HUDEP-2 (cell line): ENCODE measurements around the gene C6orf120.

Experiments used
- DNase-seq, 76 experiments: peaks; one replicate each; lab custom pipeline; 2025; ENCODE audit not compliant: unreplicated experiment in 76 of 76; lab: John Stamatoyannopoulos, UW

The C6orf120 gene

DNA sequence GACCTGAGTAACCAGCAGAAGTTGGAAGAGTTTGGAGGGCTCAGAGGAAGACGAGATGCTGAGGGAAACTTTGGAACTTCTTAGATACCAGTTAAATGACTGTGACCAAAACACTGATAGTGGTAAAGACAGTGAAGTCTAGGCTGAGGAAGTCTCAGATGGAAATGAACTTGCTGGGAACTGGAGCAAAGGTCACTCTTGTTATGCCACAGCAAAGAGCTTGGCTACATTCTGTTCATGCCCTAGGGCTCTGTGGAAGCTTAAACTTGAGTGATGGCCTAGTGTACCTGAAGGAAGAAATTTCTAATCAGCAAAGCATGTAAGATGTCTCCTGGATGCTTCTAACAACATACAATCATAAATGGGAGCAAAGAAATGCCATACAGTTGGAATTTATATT, 24.8 kb upstream of the C6orf120 start:
- no peak for DNase-seq

DNA sequence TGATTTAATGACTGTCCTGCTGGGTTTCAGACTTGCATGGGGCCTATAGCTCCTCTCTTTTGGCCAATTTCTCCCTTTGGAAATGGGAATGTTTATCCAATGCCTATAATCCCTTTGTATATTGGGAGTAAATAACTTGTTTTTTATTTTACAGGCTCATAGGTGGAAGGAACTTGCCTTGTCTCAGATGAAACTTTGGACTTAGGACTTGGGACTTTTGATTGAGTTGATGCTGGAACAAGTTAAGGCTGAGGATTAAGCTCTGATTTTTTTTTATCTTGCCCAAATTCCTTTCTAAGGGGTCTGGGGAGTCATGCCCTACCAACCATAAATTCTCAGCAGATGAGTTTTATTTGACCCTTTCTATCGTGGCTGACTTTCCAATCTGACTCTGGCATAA, 23.6 kb upstream of the C6orf120 start:
- no peak for DNase-seq

DNA sequence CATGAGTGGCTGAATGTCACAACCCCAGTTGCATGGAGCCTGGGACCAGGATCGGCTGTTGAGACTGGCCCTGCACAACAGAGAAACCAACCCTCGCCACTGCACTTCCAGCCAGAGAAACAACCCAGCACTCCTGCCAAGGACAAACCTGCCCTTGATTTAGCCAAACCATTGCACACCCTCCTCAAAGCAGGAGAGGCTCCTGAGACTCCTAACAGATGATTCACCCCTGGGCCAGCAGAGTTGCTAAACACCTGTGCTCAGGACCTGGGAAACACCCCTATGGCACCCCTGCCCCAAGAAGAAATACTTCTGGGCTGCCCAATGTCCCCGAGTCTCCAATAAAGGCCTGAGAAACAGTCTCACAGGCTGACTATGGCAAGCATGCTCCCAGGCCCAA, 17.9 kb upstream of the C6orf120 start:
- no peak for DNase-seq

DNA sequence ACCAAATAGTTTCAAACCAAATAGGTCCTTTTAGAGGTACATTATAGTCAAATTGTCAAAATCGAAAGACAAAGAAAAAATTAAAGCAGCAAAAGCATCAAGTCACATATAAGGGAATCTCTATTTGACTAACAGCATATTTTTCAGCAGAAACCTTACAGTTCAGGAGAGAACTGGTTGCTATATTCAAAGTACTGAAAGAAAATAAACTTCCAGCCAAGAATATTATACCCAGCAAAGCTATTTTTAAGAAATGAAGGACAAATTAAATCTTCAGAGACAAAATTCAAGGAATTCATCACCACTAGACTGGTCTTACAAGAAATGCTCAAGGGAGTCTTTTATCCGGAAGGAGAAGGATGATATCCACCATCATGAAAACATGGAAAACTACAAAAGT, 16.1 kb upstream of the C6orf120 start:
- no peak for DNase-seq

DNA sequence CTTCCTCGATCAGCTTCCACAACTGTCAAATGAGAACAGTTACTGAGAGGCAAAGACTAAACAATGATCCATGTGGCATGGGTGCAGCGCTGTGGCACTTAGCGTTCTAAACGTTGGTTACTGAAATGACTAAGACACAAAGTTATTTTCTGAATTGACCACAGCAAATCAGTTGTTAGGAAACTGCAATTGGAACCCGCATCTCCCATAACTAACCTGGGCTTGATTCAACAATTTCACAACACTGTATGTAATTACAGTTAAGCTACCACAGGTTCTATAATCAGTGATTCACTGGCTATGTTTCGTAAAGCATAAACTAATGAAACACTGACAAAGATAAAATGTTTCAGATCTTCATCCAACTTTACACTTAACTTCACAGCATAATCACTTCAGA, 12.6 kb upstream of the C6orf120 start:
- DNase-seq = no peak

DNA sequence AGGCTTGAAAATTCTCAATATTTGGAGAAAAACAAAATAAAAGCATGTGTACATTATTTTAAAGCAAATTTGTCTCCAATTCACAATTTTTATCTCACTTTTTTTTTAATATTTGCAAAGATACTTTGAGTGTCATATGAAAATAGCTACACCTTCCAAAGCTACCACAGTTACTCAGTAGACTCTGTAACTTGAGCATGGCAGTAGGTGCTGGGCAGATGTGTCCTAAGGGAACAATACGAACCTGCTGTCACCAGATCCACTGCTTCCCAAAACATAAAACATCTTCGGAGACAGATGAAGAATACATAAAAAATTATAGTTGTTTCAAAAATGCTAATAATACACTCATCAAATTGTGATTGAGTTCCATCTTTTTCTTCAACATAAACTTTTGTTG, 10.7 kb upstream of the C6orf120 start:
- no peak for DNase-seq

DNA sequence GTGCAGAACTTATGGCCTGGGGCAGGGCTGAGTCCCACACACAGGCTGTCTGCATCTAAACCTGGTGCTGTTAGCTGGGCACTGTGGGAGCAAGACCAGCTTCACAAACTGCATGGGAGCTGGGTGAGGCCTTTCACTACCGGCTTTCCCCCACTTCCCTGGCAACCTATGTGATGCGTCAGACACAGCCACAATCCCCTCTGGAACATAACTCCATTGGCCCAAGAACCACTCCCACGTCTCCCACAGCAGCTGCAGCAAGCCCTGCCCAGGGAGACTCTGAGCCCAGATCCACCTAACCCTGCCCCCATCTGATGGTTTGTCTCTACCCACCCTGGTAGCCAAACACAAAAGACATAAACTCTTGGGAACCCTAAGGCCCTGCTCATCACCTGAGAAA, 9.4 kb upstream of the C6orf120 start:
- DNase-seq = no peak

DNA sequence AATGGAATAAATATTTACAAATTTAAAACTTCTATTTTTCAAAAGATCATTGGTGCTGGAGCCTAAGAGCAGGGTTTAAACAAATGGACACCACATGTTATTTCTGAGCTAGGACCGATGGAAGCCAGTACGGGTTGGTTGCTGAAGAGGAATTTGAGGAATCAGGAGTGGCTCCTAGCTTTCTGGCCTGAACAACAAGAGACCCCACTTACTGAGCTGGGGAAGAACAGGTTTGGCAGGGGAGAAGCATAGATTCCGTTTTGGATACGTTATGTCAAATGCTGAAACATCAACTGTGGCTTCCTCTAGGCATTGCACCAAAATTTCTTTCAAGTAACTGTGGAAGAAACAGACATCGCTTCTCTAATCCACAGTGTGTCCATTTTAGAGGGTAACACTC, 6.8 kb upstream of the C6orf120 start:
- DNase-seq = no peak

DNA sequence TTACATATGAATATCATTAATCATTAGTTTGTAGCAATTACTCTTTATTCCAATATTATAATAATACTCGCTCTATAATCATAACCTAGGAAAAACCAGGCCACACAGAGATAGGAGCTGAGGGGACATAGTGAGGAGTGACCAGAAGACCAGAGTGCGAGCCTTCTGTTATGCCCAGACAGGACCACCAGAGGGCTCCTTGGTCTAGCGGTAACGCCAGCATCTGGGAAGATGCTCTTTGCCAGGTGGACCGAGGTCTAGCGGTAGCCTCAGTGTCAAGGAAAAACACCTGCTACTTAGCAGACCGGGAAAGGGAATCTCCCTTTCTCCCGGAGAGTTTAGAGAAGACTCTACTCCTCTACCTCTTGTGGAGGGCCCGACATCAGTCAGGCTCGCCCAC, 4.8 kb upstream of the C6orf120 start:
- DNase-seq = peak in 20 of 76 experiments; percentile 0 to 49 (median 23)

DNA sequence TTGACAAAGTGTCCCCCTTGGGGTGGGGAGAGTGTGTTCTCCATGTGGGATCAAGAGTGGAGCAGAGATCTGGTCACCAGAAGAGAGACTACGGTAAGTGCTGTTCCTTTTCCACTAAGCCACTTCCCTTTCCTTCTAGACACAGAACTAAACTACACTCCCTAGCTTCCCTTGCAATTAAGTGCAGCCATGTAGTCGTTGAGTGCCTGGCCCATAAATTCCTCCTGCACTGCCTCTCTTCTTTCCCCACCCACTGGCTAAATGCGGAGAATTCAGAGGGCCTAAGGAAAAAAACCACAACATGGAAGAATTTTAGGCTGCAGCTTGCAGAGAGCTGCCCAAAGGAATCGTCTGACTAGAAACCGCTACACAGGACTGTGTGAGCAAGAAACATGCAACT, 1.6 kb upstream of the C6orf120 start:
- no peak for DNase-seq

DNA sequence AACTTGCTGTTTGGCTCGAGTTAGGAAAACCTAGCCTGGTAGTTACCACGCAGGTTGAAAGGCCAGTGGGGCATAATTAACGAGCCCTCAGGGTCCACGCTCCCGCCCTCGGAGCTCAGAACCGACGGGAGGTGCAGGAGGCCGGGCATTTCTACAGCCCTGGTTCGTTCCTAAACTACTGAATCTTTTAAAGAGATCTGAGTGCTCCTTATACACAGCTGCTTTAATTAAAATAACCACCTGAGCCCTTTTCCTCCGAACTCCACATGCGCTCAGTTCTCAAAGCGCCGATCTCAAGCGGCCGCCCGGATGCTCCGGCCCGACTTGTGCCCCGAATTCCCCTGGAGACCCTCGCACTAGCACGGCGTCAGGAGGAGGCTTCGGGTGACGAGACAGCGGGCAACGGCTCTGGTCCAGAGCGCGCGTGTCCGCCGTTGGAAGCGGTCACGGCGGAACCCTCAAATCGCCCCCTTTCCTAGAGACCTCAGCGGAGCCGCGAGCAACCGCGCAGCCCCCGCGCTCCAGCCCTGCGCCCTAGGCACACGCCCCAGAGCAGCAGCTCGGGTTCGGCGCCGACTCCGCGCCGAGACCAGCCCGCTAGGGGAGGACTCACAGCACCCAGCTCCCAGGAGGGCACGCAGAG, 494 bp upstream of the C6orf120 start:
- DNase-seq = peak in 11 of 76 experiments; percentile 15 to 73 (median 35)

DNA sequence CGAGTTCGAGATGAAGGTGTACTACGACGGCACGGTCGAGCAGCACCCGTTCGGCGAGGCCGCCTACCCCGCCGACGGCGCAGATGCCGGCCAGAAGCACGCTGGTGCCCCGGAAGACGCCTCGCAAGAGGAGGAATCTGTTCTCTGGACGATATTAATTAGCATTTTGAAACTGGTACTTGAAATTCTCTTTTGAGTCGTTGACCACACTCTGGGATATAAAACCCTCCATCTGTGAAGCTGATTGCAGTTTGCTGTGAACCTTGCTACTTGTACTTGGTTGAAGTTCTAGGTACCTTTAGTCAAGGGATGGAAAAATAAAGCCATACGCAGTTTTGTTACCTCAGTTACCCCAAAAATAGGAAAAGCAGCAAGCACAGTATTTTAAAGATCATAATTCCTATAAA, 917 bp downstream of the C6orf120 start:
- peak in 3 of 76 experiments; percentile 19 to 58 (median 38) for DNase-seq

DNA sequence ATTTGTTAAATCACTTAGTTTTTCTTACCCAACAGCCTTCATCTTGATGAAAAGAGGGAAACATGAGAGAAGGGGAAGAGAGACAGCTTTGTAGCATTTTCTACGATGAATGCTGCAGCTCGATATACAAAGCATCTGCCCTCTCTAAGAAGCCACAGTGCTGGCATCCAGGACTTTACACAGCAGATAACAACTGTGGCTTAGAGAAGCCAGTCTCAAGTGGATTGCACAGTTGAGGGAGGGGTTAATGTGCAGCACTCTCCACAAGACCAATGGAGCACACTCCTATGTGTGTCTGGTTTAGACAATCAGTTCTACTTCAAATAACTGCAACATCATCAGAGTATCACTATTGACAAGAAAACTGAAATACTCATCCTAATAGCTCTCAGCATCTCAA, 5.8 kb downstream of the C6orf120 start:
- DNase-seq = peak in 61 of 76 experiments; percentile 17 to 83 (median 56)

DNA sequence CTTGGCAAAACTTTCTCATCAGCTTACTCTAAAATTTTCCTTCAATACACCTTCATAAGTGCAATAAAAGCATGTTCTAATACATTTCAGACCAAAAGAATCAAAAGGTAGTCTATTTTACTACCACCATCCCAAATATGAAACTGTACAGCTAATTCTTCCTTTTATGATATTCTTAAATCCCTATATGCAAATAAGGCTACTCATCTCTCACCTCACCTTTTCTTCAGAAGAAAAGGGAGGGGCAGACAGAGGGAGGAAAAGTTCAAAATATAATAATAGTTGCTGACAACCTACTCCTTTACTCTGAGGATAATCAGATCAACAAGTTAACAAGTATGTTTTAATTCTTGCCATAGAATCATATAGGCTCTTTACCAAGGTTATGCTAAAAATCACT, 7.4 kb downstream of the C6orf120 start:
- no peak for DNase-seq

DNA sequence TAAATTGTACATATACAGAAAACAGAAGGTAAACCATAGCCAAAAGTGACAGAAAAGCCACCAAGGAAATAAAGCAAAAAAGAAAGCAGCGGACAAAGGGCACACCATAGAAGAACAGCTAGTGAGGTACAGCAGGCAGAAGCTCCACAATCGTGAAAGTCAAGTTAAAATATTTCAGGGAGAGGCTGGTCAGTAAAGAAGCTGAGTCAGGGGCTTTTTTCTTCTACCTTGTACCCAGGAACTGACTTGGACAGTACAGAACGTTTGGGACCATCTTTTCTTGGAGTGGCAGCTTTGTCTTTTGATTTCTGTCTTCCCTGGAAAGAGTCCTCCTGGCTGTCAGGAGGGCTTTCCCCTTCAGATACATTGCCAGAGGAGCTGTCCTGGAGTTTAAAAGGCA, 8.1 kb downstream of the C6orf120 start:
- no peak for DNase-seq

DNA sequence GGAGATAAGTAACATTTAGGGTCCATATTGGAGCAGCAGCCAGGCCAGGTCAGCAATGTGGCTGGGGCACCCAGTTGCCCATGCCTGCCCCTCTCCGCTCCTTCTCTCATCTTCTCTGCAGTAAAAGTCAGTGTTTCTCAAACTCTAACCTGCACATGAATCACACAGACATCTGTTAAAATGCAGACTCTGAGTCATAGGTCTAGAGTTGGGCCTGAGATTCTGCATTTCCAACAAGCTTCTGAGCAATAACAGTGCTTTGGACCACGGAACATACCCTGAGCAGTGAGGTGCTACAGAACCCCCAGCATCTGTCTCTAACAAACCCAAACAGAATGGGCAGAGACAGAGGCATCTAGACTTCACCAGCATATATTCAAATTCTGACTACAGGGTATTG, 12.3 kb downstream of the C6orf120 start:
- DNase-seq = no peak

DNA sequence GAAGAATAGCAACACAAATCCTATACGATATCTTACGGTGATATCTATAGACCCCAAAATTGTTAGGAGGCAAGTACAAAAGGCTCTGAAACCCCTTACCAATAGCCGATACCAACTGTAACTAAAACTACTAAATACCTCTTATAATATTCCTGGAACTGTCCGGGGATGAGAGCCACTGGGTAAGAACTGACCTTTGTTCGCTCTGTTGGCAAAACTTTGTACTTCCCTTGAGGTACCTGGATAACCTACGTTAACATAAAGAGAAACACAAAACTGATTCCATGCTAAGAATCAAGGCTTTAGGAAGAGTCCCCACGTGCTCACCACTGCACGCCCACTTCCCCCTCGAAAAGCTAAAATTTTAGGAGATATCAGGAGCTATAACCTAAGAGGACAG, 12.7 kb downstream of the C6orf120 start:
- no peak for DNase-seq

DNA sequence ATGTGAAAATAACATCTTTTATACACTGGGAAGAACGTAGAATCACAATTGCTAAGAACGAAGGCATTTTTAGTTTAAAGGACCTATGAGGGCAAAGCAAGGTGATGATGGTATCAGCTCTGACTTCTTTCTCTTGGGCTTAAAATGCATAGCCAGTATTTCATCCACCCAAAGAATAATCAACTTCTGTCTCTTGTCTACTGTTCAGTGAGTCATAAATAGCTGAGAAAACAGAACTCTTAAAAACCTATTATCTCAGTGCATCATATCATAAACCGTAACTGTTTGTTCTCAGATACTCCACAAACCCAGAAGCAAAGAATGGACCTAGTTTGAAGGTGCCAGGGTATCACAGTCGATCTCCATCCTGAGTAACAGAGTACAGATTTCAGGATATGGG, 17.2 kb downstream of the C6orf120 start:
- no peak for DNase-seq

DNA sequence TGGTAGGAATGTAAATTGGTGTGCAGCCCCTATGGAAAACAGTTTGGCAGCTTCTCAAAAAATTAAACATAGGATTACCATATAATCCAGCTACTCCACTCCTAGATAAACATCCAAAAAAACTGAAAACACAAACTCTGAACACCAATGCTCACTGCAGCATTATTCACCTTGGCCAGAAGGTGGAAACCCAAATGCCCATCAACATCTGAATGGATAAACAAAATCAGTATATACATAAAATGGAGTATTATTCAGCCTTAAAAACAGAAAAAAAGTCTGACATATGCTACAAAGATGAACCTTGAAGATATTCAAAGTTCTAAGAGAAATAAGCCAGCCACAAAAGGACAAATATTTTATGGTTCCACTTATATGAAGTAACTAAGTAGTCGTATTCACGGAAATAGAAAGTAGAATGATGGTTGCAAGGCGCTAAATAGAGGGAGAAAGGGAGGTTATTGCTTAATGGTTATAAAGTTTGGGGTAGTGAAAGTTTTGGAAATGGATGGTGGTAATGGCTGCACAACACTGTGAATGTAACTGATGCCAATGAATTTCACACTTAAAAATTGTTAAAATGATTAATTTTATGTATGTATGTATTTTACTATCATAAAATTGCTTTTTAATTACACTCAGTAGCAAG, 18.4 kb downstream of the C6orf120 start:
- DNase-seq = peak in 1 of 76 experiments; percentile 7

DNA sequence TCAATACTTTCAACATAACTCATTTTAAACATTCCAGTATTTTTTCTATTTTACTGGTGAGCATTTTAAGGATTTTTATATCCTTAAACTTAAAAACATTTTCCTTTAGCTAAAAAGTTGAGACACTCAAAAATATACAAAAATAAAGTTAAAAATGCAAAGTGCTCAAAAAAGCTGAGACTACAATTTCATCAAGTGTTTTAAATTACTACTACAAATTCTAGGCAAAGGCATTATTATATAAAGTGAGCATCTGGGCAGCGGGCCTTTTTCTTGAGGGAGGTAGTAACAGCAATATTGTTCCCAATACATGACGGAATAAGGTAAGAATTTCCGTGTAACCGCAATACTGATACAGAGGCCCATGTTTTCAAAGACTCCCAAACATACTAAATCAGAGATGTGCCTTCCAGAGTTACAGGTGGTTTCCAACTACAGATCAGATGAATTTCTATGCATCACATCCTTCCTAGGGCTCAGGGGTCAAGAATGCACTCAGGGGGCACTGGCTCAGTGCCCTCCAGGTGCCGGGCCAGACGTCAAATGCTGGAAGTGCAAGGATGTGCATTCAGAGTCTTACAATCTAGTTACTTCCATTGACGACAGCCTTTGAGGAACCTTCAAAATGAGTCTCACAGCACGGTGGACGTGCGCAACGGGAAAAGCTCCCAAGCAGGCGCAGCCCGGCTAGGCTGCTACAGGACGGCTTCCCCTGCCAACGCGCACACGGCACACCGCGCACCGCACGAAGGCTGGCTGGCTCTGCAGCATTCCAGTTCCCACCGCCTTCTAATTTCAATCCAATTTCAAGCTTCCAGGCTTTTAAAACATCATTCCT, 20.7 kb downstream of the C6orf120 start:
- peak in 25 of 76 experiments; percentile 13 to 60 (median 29) for DNase-seq

DNA sequence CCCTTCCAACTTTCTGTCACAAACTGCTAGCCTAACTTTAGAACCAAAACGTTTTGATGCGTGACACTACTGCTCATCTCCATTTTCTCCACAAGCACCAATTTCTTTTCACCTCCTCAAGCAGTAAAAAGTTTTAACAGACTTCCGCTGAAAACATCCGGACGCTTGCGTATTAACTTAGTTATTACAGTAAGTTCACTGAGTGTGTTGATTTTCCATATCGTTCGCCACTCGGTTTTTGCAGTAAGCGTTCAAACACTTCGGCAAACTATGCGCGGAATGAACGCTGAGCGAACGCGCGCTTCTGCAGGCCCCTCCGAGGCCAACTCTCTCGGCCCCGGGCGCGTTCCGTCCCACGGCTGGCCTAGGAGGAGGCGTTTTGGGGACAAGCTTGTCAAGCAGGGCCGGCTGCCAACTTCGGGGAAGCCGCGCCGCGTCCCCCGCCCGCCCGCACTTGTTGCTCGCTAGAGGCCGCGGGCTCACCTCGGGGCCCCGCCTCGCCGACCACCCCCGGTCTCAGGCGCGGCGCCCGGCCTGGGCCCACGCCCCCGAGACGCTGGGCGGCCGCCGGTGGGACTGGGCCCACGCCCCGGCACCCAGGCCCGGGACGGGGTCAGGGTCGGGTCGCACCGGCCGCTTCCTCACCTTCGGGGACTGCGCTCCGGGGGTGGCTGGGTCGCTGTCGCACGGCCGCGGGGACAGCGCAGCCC, 21.4 kb downstream of the C6orf120 start:
- DNase-seq = peak in 74 of 76 experiments; percentile 31 to 92 (median 81)
